Mammary epithelial cell (primary cell): ENCODE results near the gene SKIC8.
A peak's percentile ranks its signal among the peaks of the same experiment; 100 is the strongest.

Experiments
- CTCF ChIP-seq, 2 donors: IDR thresholded peaks in 1 of 2; conservative IDR thresholded peaks in 1 of 2; 2 replicates each; pipeline ENCODE4 v1.5.1; 2011 to 2012; ENCODE audit warnings: inconsistent platforms in 2 of 2, low read length in 2 of 2, mild to moderate bottlenecking in 2 of 2, control low read depth in 1 of 2, low read depth in 1 of 2; ENCODE audit not compliant: insufficient read depth in 1 of 2; ENCODE audit errors: extremely low read depth in 1 of 2
- EZH2 ChIP-seq: IDR thresholded peaks from 2 replicates; pipeline ENCODE4 v1.6.1; 2012; ENCODE audit warnings: low read length, inconsistent platforms, borderline replicate concordance

DNA sequence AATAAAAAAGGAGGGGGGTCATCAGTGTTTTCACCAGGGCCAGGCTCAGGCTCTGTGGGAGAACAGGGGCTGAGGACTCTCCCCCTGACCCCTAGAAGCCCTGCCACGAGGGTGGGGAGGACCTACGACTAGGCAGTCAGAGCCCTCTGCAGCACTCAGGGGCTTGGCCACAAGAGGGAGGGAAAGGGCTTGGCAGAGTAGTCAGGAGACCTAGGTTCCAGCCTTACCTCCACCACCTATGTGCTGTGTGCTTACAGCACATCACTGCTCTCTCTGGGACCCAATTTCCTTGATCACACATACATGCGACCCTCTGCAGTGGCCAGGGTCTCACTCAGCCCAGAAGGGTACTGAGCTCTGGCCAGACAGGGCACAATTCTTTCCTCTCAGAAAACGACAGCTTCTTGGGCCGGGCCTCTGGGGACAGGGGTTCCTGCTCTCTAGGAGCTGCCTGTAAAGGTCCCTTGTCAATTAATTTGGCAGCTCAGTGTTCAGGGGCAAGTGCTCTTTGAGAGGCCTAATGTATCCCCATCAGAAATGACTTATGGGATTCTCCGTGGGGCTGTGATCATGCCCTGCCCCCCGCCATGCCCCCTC is 16.4 kb upstream of the SKIC8 start:
- TF ChIP-seq EZH2 (no peak), CTCF (conservative IDR thresholded peaks at IDR 0.05 in 1 of 2, IDR thresholded peaks at IDR 0.05 in 1 of 2; ENCODE audit: extremely low read depth in 1 of 2, insufficient read depth in 1 of 2, low read depth in 1 of 2, low read length in 2 of 2) (peak in 1 of 2 donors; percentile 27)
